Measurements from ENCODE around the gene ITPR3. TPM values are rescaled to one million over a fixed set of nuclear protein-coding genes. Genes with fewer than 3 reads are reported as not detected.

The ITPR3 gene
- total RNA-seq, 1 experiment from 2014 or later: 103 TPM

DNA sequence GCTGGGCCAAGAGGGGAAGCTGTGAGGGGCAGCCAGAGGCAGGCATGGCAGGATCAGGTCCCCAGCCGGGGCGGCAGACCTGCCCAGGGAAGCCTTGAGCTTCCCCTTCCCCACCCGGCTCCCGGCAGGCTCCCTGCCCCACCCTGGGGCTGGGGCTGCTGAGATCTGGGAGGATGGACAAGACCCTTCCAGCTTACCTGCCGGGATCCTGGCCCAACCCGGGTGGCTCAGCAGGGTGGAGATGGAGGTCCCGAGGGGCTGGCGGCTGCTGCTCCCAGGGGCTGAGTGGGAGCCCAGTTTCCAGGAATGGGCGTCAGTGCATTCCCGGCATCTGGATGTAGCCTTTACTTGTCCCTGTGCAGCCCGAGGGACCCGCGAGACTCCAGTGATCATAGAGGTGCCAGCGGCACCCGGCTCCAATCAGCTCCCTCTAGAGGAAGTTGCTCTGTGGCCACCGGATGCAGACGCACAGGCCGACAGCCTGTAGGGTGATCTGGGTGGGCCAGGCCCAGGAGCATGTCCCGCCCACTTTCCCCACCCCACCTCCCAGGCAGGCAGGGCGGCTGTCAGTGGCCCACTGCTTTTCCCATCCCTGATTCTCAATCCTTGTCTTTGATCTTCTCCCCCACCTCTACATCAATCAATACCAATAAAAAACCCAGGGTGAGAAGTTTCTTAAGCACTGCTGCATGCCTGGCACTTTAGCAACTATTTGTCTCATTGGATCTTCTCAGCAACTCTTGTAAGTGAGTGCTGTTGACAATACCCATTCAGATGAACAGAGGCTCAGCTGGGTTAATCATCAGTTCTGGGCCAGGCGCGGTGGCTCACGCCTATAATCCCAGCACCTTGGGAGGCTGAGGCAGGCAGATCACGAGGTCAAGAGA, 41.1 kb upstream of the ITPR3 start, which contains the start of gene BAK1:
BAK1 (minus strand) TSS at position 449 of the 887 bp plus-strand sequence. CDS start 2,672 bp downstream, outside the sequence.
- H3K79me2 ChIP-seq (ENCODE audit: insufficient read depth, low read length): peaks cover 28% of the 10 kb centered on the region
- BruUV-seq (replicated peaks): TSS peak; percentile 54
- DNase-seq (ENCODE audit: low read depth, low spot score) (peak; percentile 83), ATAC-seq (peak; percentile 96)
- peak within 1 kb of the TSS; percentile 90 to 97 for H3K4me3 ChIP-seq (replicated peaks in 1 of 2; ENCODE audit: low read depth in 1 of 2, low read length in 2 of 2)
- intact Hi-C loops (cut with micrococcal nuclease): loop anchor here (10.0 kb wide), 2 partner anchors 455 to 575 kb away; no protein-coding TSS in a partner anchor
- H2AFZ ChIP-seq (ENCODE audit: low read depth, low read length, poor library complexity, severe bottlenecking): no peak within 1 kb of the TSS
- RAD21 ChIA-PET (ENCODE audit: low non-redundant PET in 1 of 2, low total read pairs in 2 of 2, uncharacterized antibody in 2 of 2, unreplicated experiment in 2 of 2): no interaction called here
- peak within 1 kb of the TSS; percentile 75 for H3K27ac ChIP-seq (ENCODE audit: low read depth, low read length)
- peaks cover 2 to 12% of the 10 kb centered on the region in 2 experiments; a peak in 3 of 4 replicates for H3K36me3 ChIP-seq (ENCODE audit: control insufficient read depth in 1 of 2, insufficient read depth in 2 of 2, low read length in 2 of 2)
- peaks cover 16 to 36% of the 10 kb centered on the region in 2 experiments; a peak in 3 of 4 replicates for H3K4me1 ChIP-seq (ENCODE audit: control insufficient read depth in 1 of 2, insufficient read depth in 2 of 2, low read length in 2 of 2)
- H3K9ac ChIP-seq (ENCODE audit: low read length): peak within 1 kb of the TSS; percentile 94
- no peaks in the 10 kb centered on the region for H3K9me3 ChIP-seq (ENCODE audit: control insufficient read depth in 1 of 2, insufficient read depth in 1 of 2, low read depth in 1 of 2, low read length in 2 of 2)
- CTCF ChIA-PET: interaction anchor here (0.7 to 3.1 kb wide), 8 partner anchors 9 to 192 kb away, joined by 3 to 13 read pairs (median 4); partner anchors contain the start of genes ITPR3 and UQCC2
- no peaks in the 10 kb centered on the region for H3K27me3 ChIP-seq (ENCODE audit: insufficient read depth, low read length)
- H3K4me2 ChIP-seq (ENCODE audit: low read length): peak within 1 kb of the TSS; percentile 96
- no peaks in the 10 kb centered on the region for H4K20me1 ChIP-seq (ENCODE audit: insufficient read depth)
- TF ChIP-seq ZFX (IDR thresholded peaks at IDR 0.05) (peak; percentile 47; the same call in 1 of the 2 replicates), RAD21 (IDR thresholded peaks at IDR 0.05; ENCODE audit: low read depth) (no peak), TCF7L2 (IDR thresholded peaks at IDR 0.05; ENCODE audit: borderline replicate concordance, extremely low read depth, insufficient read depth, insufficient read length) (peak; percentile 25), POLR2AphosphoS5 (IDR thresholded peaks at IDR 0.05; ENCODE audit: low read depth, low read length) (peak; percentile 91), YY1 (IDR thresholded peaks at IDR 0.05; ENCODE audit: extremely low read depth, insufficient replicate concordance, low read depth, low read length) (peak; percentile 28), EGR1 (IDR thresholded peaks at IDR 0.05; ENCODE audit: low read depth) (no peak), POLR2A (IDR thresholded peaks at IDR 0.05; ENCODE audit: borderline replicate concordance, extremely low read depth, insufficient read depth, insufficient read length) (peak; percentile 54)
- TF ChIP-seq, protein P1, sequence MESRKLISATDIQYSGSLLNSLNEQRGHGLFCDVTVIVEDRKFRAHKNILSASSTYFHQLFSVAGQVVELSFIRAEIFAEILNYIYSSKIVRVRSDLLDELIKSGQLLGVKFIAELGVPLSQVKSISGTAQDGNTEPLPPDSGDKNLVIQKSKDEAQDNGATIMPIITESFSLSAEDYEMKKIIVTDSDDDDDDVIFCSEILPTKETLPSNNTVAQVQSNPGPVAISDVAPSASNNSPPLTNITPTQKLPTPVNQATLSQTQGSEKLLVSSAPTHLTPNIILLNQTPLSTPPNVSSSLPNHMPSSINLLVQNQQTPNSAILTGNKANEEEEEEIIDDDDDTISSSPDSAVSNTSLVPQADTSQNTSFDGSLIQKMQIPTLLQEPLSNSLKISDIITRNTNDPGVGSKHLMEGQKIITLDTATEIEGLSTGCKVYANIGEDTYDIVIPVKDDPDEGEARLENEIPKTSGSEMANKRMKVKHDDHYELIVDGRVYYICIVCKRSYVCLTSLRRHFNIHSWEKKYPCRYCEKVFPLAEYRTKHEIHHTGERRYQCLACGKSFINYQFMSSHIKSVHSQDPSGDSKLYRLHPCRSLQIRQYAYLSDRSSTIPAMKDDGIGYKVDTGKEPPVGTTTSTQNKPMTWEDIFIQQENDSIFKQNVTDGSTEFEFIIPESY (IDR thresholded peaks at IDR 0.05; ENCODE audit: extremely low read depth, insufficient replicate concordance, low read length): no peak
- TF ChIP-seq, protein P2, sequence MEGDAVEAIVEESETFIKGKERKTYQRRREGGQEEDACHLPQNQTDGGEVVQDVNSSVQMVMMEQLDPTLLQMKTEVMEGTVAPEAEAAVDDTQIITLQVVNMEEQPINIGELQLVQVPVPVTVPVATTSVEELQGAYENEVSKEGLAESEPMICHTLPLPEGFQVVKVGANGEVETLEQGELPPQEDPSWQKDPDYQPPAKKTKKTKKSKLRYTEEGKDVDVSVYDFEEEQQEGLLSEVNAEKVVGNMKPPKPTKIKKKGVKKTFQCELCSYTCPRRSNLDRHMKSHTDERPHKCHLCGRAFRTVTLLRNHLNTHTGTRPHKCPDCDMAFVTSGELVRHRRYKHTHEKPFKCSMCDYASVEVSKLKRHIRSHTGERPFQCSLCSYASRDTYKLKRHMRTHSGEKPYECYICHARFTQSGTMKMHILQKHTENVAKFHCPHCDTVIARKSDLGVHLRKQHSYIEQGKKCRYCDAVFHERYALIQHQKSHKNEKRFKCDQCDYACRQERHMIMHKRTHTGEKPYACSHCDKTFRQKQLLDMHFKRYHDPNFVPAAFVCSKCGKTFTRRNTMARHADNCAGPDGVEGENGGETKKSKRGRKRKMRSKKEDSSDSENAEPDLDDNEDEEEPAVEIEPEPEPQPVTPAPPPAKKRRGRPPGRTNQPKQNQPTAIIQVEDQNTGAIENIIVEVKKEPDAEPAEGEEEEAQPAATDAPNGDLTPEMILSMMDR (IDR thresholded peaks at IDR 0.05 in 2 of 3, conservative IDR thresholded peaks at IDR 0.05 in 1 of 3; ENCODE audit: borderline replicate concordance in 1 of 3, insufficient read depth in 1 of 3, low read depth in 2 of 3, low read length in 2 of 3): peak in 2 of 3 experiments; percentile 33 to 46; a peak in 3 of 6 replicates
- TF ChIP-seq, protein P3, sequence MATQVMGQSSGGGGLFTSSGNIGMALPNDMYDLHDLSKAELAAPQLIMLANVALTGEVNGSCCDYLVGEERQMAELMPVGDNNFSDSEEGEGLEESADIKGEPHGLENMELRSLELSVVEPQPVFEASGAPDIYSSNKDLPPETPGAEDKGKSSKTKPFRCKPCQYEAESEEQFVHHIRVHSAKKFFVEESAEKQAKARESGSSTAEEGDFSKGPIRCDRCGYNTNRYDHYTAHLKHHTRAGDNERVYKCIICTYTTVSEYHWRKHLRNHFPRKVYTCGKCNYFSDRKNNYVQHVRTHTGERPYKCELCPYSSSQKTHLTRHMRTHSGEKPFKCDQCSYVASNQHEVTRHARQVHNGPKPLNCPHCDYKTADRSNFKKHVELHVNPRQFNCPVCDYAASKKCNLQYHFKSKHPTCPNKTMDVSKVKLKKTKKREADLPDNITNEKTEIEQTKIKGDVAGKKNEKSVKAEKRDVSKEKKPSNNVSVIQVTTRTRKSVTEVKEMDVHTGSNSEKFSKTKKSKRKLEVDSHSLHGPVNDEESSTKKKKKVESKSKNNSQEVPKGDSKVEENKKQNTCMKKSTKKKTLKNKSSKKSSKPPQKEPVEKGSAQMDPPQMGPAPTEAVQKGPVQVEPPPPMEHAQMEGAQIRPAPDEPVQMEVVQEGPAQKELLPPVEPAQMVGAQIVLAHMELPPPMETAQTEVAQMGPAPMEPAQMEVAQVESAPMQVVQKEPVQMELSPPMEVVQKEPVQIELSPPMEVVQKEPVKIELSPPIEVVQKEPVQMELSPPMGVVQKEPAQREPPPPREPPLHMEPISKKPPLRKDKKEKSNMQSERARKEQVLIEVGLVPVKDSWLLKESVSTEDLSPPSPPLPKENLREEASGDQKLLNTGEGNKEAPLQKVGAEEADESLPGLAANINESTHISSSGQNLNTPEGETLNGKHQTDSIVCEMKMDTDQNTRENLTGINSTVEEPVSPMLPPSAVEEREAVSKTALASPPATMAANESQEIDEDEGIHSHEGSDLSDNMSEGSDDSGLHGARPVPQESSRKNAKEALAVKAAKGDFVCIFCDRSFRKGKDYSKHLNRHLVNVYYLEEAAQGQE (IDR thresholded peaks at IDR 0.05; ENCODE audit: low read depth): no peak
- POLR2A ChIA-PET: interaction anchor here (0.7 to 1.1 kb wide), 3 partner anchors 10 to 608 kb away, joined by 3 to 5 read pairs (median 3); no protein-coding TSS in a partner anchor
- H3K9me2 ChIP-seq (ENCODE audit: insufficient read depth): no peaks in the 10 kb centered on the region
